ENCODE results near the gene GIMAP6.
"Not testable (repeated sequence)": the region's sequence is repeated elsewhere in the genome, so short reads cannot be mapped to it uniquely, and the experiment has no call there.

GIMAP6 gene

GRCh38 chr7:150631866-150632864 is at the start of gene GIMAP6:
TSS of gene GIMAP6 (minus strand) at chr7:150632385. CDS start at chr7:150630142, 2,243 bp downstream.
- DNase-seq: peak; percentile 40 to 47

GRCh38 chr7:150680364-150680763 is 48.2 kb upstream of the GIMAP6 start:
- not testable (repeated sequence) for DNase-seq

- not testable (repeated sequence) for DNase-seq
These were observed 46.4 kb upstream of the GIMAP6 start for GRCh38 chr7:150678601-150679000.

GRCh38 chr7:150676854-150677253 is 44.7 kb upstream of the GIMAP6 start:
- not testable (repeated sequence) for DNase-seq

GRCh38 chr7:150676276-150676675 is 44.1 kb upstream of the GIMAP6 start:
- peak; percentile 40 to 51 for DNase-seq

- DNase-seq: no peak
These were observed 43.5 kb upstream of the GIMAP6 start for GRCh38 chr7:150675714-150676113.

- DNase-seq: not testable (repeated sequence)
These were observed 39.8 kb upstream of the GIMAP6 start for GRCh38 chr7:150671798-150672585.

- DNase-seq: no peak
These were observed 36.8 kb upstream of the GIMAP6 start for GRCh38 chr7:150668977-150669376.

- no peak for DNase-seq
These were observed 36.3 kb upstream of the GIMAP6 start for GRCh38 chr7:150668472-150668911.

GRCh38 chr7:150666412-150666811 is 34.2 kb upstream of the GIMAP6 start:
- DNase-seq: no peak

GRCh38 chr7:150665896-150666295 is 33.7 kb upstream of the GIMAP6 start:
- peak in 1 of 2 donors; percentile 23 for DNase-seq

- peak in 1 of 2 donors; percentile 15 for DNase-seq
These were observed 33.0 kb upstream of the GIMAP6 start for GRCh38 chr7:150665089-150665748.

GRCh38 chr7:150663802-150664494 is 31.8 kb upstream of the GIMAP6 start:
- no peak for DNase-seq

- not testable (repeated sequence) for DNase-seq
These were observed 30.6 kb upstream of the GIMAP6 start for GRCh38 chr7:150662821-150663220.

- DNase-seq: peak; percentile 3 to 5
These were observed 28.9 kb upstream of the GIMAP6 start for GRCh38 chr7:150660939-150661613.

- no peak for DNase-seq
These were observed 25.3 kb upstream of the GIMAP6 start for GRCh38 chr7:150657526-150657925.

GRCh38 chr7:150656047-150656446 is 23.9 kb upstream of the GIMAP6 start:
- no peak for DNase-seq

GRCh38 chr7:150654692-150655091 is 22.5 kb upstream of the GIMAP6 start:
- no peak for DNase-seq

- no peak for DNase-seq
These were observed 16.8 kb upstream of the GIMAP6 start for GRCh38 chr7:150649080-150649385.

- no peak for DNase-seq
These were observed 16.3 kb upstream of the GIMAP6 start for GRCh38 chr7:150648353-150649079.
